ENCODE results near the gene GABRB2.
"Not testable (repeated sequence)": the region's sequence is repeated elsewhere in the genome, so short reads cannot be mapped to it uniquely, and the experiment has no call there.

The GABRB2 gene

GRCh38 chr5:161261668-161262323 lies 284.7 kb downstream of the GABRB2 start:
- TF ChIP-seq ZFX (IDR thresholded peaks at IDR 0.05; ENCODE audit: borderline replicate concordance) (no peak), CTCF (IDR thresholded peaks at IDR 0.05) (no peak)
- no peak overlapping the region for H3K27ac ChIP-seq

- TF ChIP-seq CTCF (IDR thresholded peaks at IDR 0.05): no peak
- no peak for TF ChIP-seq ZFX (IDR thresholded peaks at IDR 0.05; ENCODE audit: borderline replicate concordance)
- H3K27ac ChIP-seq: no peak overlapping the region
Measured at GRCh38 chr5:161258438-161258837, 288.1 kb downstream of the GABRB2 start.

- TF ChIP-seq CTCF (IDR thresholded peaks at IDR 0.05): no peak
- no peak for TF ChIP-seq ZFX (IDR thresholded peaks at IDR 0.05; ENCODE audit: borderline replicate concordance)
- H3K27ac ChIP-seq: no peak overlapping the region
Measured at GRCh38 chr5:161256957-161257356, 289.6 kb downstream of the GABRB2 start.

- not testable (repeated sequence) for H3K27ac ChIP-seq
Measured at GRCh38 chr5:161252955-161253354, 293.6 kb downstream of the GABRB2 start.

- TF ChIP-seq ZFX (IDR thresholded peaks at IDR 0.05; ENCODE audit: borderline replicate concordance) (no peak), CTCF (IDR thresholded peaks at IDR 0.05) (no peak)
- H3K27ac ChIP-seq: no peak overlapping the region
Measured at GRCh38 chr5:161246749-161247148, 299.8 kb downstream of the GABRB2 start.

GRCh38 chr5:161245846-161246245 lies 300.7 kb downstream of the GABRB2 start:
- not testable (repeated sequence) for H3K27ac ChIP-seq

Data from 22Rv1 (cell line).